ENCODE data around the gene ZNF428. TPM values are rescaled to one million over a fixed set of nuclear protein-coding genes. Genes with fewer than 3 reads are reported as not detected.
A peak's percentile ranks its signal among the peaks of the same experiment; 100 is the strongest.

ZNF428 gene
- total and polyA plus RNA-seq, 4 donors = 27.9 to 95.3 (median 46.2) TPM

GRCh38 chr19:43644181-43644580 lies 24.8 kb upstream of the ZNF428 start:
- no peak for DNase-seq
- H3K36me3 ChIP-seq (ENCODE audit: control insufficient read depth in 4 of 4, insufficient read depth in 4 of 4, low read length in 4 of 4) = peaks cover 0 to 12% (median 5%) of the 10 kb centered on the region in 4 donors
- peaks cover 0 to 3% (median 0%) of the 10 kb centered on the region in 4 donors for H3K9me3 ChIP-seq (ENCODE audit: control insufficient read depth in 4 of 4, insufficient read depth in 3 of 4, low read length in 3 of 4)
- no peak overlapping the region for H3K27ac ChIP-seq (ENCODE audit: low read depth in 1 of 2, low read length in 1 of 2)
- no peak for ATAC-seq (ENCODE audit: insufficient read depth, low FRiP score)
- H3K27me3 ChIP-seq (ENCODE audit: control insufficient read depth in 3 of 3, insufficient read depth in 3 of 3, low read length in 2 of 3) = peaks cover 0 to 16% (median 13%) of the 10 kb centered on the region in 3 donors
- H3K9ac ChIP-seq (ENCODE audit: insufficient read depth in 1 of 2, low read length in 2 of 2) = no peak overlapping the region
- TF ChIP-seq CTCF (IDR thresholded peaks at IDR 0.05; ENCODE audit: control extremely low read depth, extremely low read depth) = no peak
- H3K4me1 ChIP-seq (ENCODE audit: control insufficient read depth in 5 of 5, insufficient read depth in 5 of 5, low read length in 5 of 5) = peaks cover 0 to 8% (median 4%) of the 10 kb centered on the region in 5 donors
- H3K4me3 ChIP-seq = no peak overlapping the region
- 74 to 82% methylated on average over 13 of the region's 13 CpGs for WGBS, 2 donors

- Histone ChIP-seq H3K4me1 (ENCODE audit: control insufficient read depth in 5 of 5, insufficient read depth in 5 of 5, low read length in 5 of 5) (peaks cover 0 to 10% (median 4%) of the 10 kb centered on the region in 5 donors), H3K36me3 (ENCODE audit: control insufficient read depth in 4 of 4, insufficient read depth in 4 of 4, low read length in 4 of 4) (peaks cover 0 to 6% (median under 1%) of the 10 kb centered on the region in 4 donors), H3K9ac (ENCODE audit: insufficient read depth in 1 of 2, low read length in 2 of 2) (no peak overlapping the region), H3K9me3 (ENCODE audit: control insufficient read depth in 4 of 4, insufficient read depth in 3 of 4, low read length in 3 of 4) (peaks cover 0 to 3% (median 0%) of the 10 kb centered on the region in 4 donors), H3K27ac (ENCODE audit: low read depth in 1 of 2, low read length in 1 of 2) (no peak overlapping the region), H3K4me3 (no peak overlapping the region), H3K27me3 (ENCODE audit: control insufficient read depth in 3 of 3, insufficient read depth in 3 of 3, low read length in 2 of 3) (peaks cover 0 to 24% (median 20%) of the 10 kb centered on the region in 3 donors)
- no peak for TF ChIP-seq CTCF (IDR thresholded peaks at IDR 0.05; ENCODE audit: control extremely low read depth, extremely low read depth)
- WGBS, 2 donors = 82 to 83% methylated on average over 3 of the region's 3 CpGs
- DNase-seq = peak in 2 of 3 donors; percentile 39 to 43
- no peak for ATAC-seq (ENCODE audit: insufficient read depth, low FRiP score)
Observed at GRCh38 chr19:43643326-43643725, 23.9 kb upstream of the ZNF428 start.

- H3K9ac ChIP-seq (ENCODE audit: insufficient read depth in 1 of 2, low read length in 2 of 2) = no peak overlapping the region
- no peak for DNase-seq
- WGBS, 2 donors = 85 to 93% methylated on average over 4 of the region's 4 CpGs
- peaks cover 0 to 10% (median 4%) of the 10 kb centered on the region in 5 donors for H3K4me1 ChIP-seq (ENCODE audit: control insufficient read depth in 5 of 5, insufficient read depth in 5 of 5, low read length in 5 of 5)
- H3K9me3 ChIP-seq (ENCODE audit: control insufficient read depth in 4 of 4, insufficient read depth in 3 of 4, low read length in 3 of 4) = peaks cover 0 to 3% (median 0%) of the 10 kb centered on the region in 4 donors
- TF ChIP-seq CTCF (IDR thresholded peaks at IDR 0.05; ENCODE audit: control extremely low read depth, extremely low read depth) = no peak
- H3K36me3 ChIP-seq (ENCODE audit: control insufficient read depth in 4 of 4, insufficient read depth in 4 of 4, low read length in 4 of 4) = peaks cover 0 to 2% (median 0%) of the 10 kb centered on the region in 4 donors
- no peak overlapping the region for H3K27ac ChIP-seq (ENCODE audit: low read depth in 1 of 2, low read length in 1 of 2)
- peaks cover 0 to 28% (median 25%) of the 10 kb centered on the region in 3 donors for H3K27me3 ChIP-seq (ENCODE audit: control insufficient read depth in 3 of 3, insufficient read depth in 3 of 3, low read length in 2 of 3)
- no peak overlapping the region for H3K4me3 ChIP-seq
- no peak for ATAC-seq (ENCODE audit: insufficient read depth, low FRiP score)
Observed at GRCh38 chr19:43642531-43642930, 23.1 kb upstream of the ZNF428 start.

GRCh38 chr19:43641333-43641732 lies 21.9 kb upstream of the ZNF428 start:
- ATAC-seq (ENCODE audit: insufficient read depth, low FRiP score) = no peak

More at GRCh38 chr19:43641333-43641732, 21.9 kb upstream of the ZNF428 start:
- Histone ChIP-seq H3K27me3 (ENCODE audit: control insufficient read depth in 3 of 3, insufficient read depth in 3 of 3, low read length in 2 of 3) (peaks cover 0 to 29% (median 28%) of the 10 kb centered on the region in 3 donors), H3K4me1 (ENCODE audit: control insufficient read depth in 5 of 5, insufficient read depth in 5 of 5, low read length in 5 of 5) (peaks cover 0 to 10% (median 4%) of the 10 kb centered on the region in 5 donors), H3K27ac (ENCODE audit: low read depth in 1 of 2, low read length in 1 of 2) (no peak overlapping the region), H3K9ac (ENCODE audit: insufficient read depth in 1 of 2, low read length in 2 of 2) (no peak overlapping the region), H3K9me3 (ENCODE audit: control insufficient read depth in 4 of 4, insufficient read depth in 3 of 4, low read length in 3 of 4) (no peaks in the 10 kb centered on the region), H3K4me3 (no peak overlapping the region), H3K36me3 (ENCODE audit: control insufficient read depth in 4 of 4, insufficient read depth in 4 of 4, low read length in 4 of 4) (no peaks in the 10 kb centered on the region)
- 86 to 89% methylated on average over 2 of the region's 2 CpGs for WGBS, 2 donors
- DNase-seq = no peak
- no peak for TF ChIP-seq CTCF (IDR thresholded peaks at IDR 0.05; ENCODE audit: control extremely low read depth, extremely low read depth)

Data from lung (tissue), 12 donors.